ENCODE data around the gene CAPNS1.
"Not testable (repeated sequence)": the region's sequence is repeated elsewhere in the genome, so short reads cannot be mapped to it uniquely, and the experiment has no call there.

Gene CAPNS1

DNA sequence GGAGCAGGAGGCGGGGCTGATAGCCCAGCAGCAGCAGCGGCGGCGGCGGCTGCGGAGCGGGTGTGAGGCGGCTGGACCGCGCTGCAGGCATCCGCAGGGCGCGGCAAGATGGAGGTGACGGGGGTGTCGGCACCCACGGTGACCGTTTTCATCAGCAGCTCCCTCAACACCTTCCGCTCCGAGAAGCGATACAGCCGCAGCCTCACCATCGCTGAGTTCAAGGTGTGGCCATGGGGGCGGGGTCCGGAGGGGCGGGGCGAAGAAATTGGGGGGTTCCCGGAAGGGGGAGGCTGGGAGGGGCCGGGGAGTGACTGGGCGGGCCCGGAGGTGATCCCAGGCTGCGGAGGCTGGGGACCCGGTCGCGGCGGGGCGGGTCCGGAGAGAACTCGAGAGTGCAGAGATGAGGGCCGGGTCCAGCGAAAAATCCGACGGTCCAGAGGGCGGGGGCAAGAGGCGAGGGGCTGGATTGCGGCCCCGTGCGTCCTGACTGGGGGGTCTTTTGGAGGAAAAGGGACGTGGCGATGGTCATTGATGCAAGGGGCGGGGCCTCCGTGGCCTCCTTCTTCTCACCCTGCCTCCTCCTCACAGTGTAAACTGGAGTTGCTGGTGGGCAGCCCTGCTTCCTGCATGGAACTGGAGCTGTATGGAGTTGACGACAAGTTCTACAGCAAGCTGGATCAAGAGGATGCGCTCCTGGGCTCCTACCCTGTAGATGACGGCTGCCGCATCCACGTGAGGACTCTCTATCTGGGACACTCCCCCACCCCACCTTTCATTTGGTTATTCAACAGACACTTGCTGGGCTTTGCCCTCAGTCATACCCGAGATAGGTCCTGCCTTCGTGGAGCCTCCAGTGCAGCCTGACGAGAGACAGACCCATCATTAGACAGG is 24.2 kb upstream of the CAPNS1 start, which contains the start of gene TBCB:
TSS of gene TBCB (plus strand) at position 16 of the 891 bp plus-strand sequence. CDS start at position 109, 93 bp downstream.
- Histone ChIP-seq H3K36me3 (ENCODE audit: control insufficient read depth, insufficient read depth, low read length, severe bottlenecking) (peaks cover 31% of the 10 kb centered on the region), H3K4me3 (ENCODE audit: low read length) (peak within 1 kb of the TSS; percentile 85), H3K9ac (ENCODE audit: low read length) (peak within 1 kb of the TSS; percentile 91), H3K27me3 (replicated peaks; ENCODE audit: control insufficient read depth, insufficient read depth, low read length) (no peaks in the 10 kb centered on the region), H3K4me1 (ENCODE audit: control insufficient read depth, insufficient read depth, low read length) (peaks cover 15% of the 10 kb centered on the region), H3K9me3 (ENCODE audit: control insufficient read depth, low read length) (no peaks in the 10 kb centered on the region)
- no peak for DNase-seq (ENCODE audit: low read depth)

DNA sequence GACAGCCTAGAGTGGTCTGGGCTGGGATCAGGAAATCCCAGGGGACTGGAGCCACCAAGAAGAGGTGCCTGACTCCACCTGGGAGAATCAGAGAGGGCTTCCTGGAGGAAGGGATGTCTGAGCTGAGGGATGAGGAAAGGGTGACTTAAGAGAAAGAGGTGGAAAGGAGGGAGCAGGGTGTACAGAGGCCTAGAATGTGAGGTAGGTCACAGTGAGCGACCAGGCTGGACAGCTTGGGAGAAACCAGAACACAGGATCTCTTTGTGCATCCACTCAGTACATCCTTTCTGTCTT is 23.6 kb upstream of the CAPNS1 start:
- DNase-seq (ENCODE audit: low read depth) = no peak
- H3K9ac ChIP-seq (ENCODE audit: low read length) = peak overlapping the region; percentile 83
- H3K27me3 ChIP-seq (replicated peaks; ENCODE audit: control insufficient read depth, insufficient read depth, low read length) = no peaks in the 10 kb centered on the region
- H3K4me1 ChIP-seq (ENCODE audit: control insufficient read depth, insufficient read depth, low read length) = peaks cover 15% of the 10 kb centered on the region
- peak overlapping the region; percentile 85 for H3K4me3 ChIP-seq (ENCODE audit: low read length)
- peaks cover 31% of the 10 kb centered on the region for H3K36me3 ChIP-seq (ENCODE audit: control insufficient read depth, insufficient read depth, low read length, severe bottlenecking)
- no peaks in the 10 kb centered on the region for H3K9me3 ChIP-seq (ENCODE audit: control insufficient read depth, low read length)

DNA sequence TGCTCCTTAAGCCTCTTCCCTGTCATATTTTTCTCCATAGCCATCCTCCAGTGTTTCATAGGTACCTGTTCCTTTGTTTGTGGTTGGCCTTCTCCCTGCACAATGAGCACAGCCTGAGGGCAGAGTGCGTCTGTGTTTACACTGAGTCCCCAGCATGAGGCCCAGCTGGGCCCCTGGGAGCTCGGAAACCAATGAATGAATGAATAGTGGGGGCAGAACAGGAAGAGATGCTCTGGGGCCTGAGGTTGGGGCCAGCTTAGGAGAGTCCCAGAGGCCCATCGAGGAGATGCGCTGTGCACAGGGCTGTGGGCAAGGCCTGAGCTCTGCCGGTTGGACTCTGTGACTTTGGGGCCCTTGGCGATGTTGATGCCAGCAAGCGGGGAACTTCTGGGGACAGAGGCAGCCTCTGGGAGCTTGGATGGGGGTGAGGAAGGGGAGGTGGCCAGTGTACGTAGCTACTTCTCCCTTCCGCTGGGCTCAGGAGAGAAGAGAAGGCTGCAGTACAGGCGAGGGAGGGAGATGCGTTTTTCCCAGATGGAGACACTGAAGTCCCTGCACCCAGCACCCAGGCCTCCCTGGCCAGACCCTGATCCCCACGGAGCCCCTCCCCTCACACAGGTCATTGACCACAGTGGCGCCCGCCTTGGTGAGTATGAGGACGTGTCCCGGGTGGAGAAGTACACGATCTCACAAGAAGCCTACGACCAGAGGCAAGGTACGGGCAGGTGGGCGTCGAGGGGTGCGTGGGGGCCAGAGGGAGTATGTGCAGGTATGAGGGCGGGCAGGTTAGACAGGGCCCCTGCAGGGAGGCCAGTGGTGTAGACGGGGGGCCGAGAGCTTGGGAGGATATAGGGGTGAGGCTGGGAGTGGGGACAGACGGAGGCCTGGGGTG is 19.5 kb upstream of the CAPNS1 start:
- peaks cover 6% of the 10 kb centered on the region for H3K4me1 ChIP-seq (ENCODE audit: control insufficient read depth, insufficient read depth, low read length)
- peaks cover 54% of the 10 kb centered on the region for H3K36me3 ChIP-seq (ENCODE audit: control insufficient read depth, insufficient read depth, low read length, severe bottlenecking)
- H3K4me3 ChIP-seq (ENCODE audit: low read length) = no peak overlapping the region
- no peaks in the 10 kb centered on the region for H3K27me3 ChIP-seq (replicated peaks; ENCODE audit: control insufficient read depth, insufficient read depth, low read length)
- DNase-seq (ENCODE audit: low read depth) = no peak
- no peaks in the 10 kb centered on the region for H3K9me3 ChIP-seq (ENCODE audit: control insufficient read depth, low read length)
- no peak overlapping the region for H3K9ac ChIP-seq (ENCODE audit: low read length)

DNA sequence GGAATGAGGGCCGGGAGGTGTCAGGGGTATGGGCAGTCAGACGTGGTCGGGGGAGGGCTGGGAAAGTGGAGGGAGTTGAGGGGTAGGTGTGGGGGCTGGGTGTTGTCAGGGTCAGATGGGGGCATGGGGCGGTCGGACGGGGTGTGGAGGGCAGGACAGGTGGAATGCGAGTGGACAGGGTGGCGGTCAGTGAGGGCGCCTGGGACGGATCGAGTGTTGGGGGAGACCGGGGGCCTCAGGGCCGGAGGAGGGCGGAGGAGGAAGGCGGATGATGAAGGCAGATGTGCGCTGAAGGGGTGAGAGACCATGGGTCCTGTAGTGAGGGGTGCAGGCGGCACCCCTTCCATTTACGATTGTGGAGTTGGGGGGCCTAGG is 18.9 kb upstream of the CAPNS1 start:
- H3K9ac ChIP-seq (ENCODE audit: low read length) = no peak overlapping the region
- peaks cover 5% of the 10 kb centered on the region for H3K4me1 ChIP-seq (ENCODE audit: control insufficient read depth, insufficient read depth, low read length)
- no peak for DNase-seq (ENCODE audit: low read depth)
- no peaks in the 10 kb centered on the region for H3K9me3 ChIP-seq (ENCODE audit: control insufficient read depth, low read length)
- H3K4me3 ChIP-seq (ENCODE audit: low read length) = no peak overlapping the region
- peaks cover 60% of the 10 kb centered on the region for H3K36me3 ChIP-seq (ENCODE audit: control insufficient read depth, insufficient read depth, low read length, severe bottlenecking)
- H3K27me3 ChIP-seq (replicated peaks; ENCODE audit: control insufficient read depth, insufficient read depth, low read length) = no peaks in the 10 kb centered on the region

DNA sequence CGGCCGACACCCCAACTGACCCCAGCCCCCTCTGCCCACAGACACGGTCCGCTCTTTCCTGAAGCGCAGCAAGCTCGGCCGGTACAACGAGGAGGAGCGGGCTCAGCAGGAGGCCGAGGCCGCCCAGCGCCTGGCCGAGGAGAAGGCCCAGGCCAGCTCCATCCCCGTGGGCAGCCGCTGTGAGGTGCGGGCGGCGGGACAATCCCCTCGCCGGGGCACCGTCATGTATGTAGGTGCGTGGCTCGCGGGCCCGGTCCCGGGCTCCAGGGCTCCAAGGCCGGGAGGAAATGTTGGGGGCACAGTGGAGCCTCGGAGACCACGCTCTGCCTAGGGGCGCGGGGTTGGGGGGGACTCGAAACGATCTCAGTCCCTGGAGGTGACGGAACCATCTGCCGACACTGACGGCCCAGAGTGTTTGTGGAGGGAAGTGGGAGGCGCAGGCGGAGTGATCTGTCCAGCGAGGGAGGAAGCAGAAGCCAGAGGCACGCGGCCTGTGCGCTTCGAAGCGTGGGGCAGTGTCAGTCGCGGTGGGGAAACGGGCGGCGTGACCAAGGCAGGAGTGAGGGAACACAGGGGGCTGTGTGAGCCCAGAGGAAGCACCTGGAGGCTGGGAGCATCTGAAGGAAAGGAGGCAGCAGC is 18.3 kb upstream of the CAPNS1 start:
- H3K9me3 ChIP-seq (ENCODE audit: control insufficient read depth, low read length) = no peaks in the 10 kb centered on the region
- no peaks in the 10 kb centered on the region for H3K27me3 ChIP-seq (replicated peaks; ENCODE audit: control insufficient read depth, insufficient read depth, low read length)
- DNase-seq (ENCODE audit: low read depth) = no peak
- no peak overlapping the region for H3K4me3 ChIP-seq (ENCODE audit: low read length)
- H3K36me3 ChIP-seq (ENCODE audit: control insufficient read depth, insufficient read depth, low read length, severe bottlenecking) = peaks cover 62% of the 10 kb centered on the region
- no peaks in the 10 kb centered on the region for H3K4me1 ChIP-seq (ENCODE audit: control insufficient read depth, insufficient read depth, low read length)
- H3K9ac ChIP-seq (ENCODE audit: low read length) = no peak overlapping the region

DNA sequence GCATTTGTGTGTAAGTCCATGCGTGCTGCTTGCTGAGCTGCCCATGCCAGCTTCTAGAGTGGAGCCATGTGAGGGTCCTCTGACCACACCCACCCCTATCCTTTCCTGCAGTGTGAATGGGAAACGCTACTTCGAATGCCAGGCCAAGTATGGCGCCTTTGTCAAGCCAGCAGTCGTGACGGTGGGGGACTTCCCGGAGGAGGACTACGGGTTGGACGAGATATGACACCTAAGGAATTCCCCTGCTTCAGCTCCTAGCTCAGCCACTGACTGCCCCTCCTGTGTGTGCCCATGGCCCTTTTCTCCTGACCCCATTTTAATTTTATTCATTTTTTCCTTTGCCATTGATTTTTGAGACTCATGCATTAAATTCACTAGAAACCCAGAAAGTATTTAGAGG is 14.3 kb upstream of the CAPNS1 start:
- H3K27me3 ChIP-seq (replicated peaks; ENCODE audit: control insufficient read depth, insufficient read depth, low read length) = no peaks in the 10 kb centered on the region
- peaks cover 11% of the 10 kb centered on the region for H3K4me1 ChIP-seq (ENCODE audit: control insufficient read depth, insufficient read depth, low read length)
- H3K36me3 ChIP-seq (ENCODE audit: control insufficient read depth, insufficient read depth, low read length, severe bottlenecking) = peaks cover 41% of the 10 kb centered on the region
- DNase-seq (ENCODE audit: low read depth) = no peak
- H3K4me3 ChIP-seq (ENCODE audit: low read length) = no peak overlapping the region
- H3K9me3 ChIP-seq (ENCODE audit: control insufficient read depth, low read length) = no peaks in the 10 kb centered on the region
- H3K9ac ChIP-seq (ENCODE audit: low read length) = no peak overlapping the region

DNA sequence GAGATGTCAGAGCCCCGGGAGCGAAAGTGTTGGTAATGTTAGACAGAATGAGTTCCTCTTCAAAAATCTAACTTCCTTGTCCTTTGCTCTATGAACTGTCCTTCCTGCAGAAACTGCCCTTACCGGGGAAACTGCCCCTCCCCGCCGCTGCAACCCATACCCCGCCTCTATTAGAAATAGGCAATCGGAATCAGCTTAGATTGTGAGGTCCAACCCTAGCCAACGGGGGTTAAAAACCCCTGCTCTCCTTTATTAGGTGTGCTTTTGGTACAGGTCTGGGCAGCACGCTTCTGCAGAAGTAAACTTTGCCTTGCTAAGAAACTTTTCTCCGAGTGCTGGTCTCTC is 11.5 kb upstream of the CAPNS1 start:
- Histone ChIP-seq H3K9me3 (ENCODE audit: control insufficient read depth, low read length) (no peaks in the 10 kb centered on the region), H3K36me3 (ENCODE audit: control insufficient read depth, insufficient read depth, low read length, severe bottlenecking) (peaks cover 22% of the 10 kb centered on the region), H3K4me1 (ENCODE audit: control insufficient read depth, insufficient read depth, low read length) (peaks cover 11% of the 10 kb centered on the region), H3K9ac (ENCODE audit: low read length) (peak overlapping the region; percentile 91), H3K27me3 (replicated peaks; ENCODE audit: control insufficient read depth, insufficient read depth, low read length) (no peaks in the 10 kb centered on the region), H3K4me3 (ENCODE audit: low read length) (peak overlapping the region; percentile 82)
- DNase-seq (ENCODE audit: low read depth) = no peak

DNA sequence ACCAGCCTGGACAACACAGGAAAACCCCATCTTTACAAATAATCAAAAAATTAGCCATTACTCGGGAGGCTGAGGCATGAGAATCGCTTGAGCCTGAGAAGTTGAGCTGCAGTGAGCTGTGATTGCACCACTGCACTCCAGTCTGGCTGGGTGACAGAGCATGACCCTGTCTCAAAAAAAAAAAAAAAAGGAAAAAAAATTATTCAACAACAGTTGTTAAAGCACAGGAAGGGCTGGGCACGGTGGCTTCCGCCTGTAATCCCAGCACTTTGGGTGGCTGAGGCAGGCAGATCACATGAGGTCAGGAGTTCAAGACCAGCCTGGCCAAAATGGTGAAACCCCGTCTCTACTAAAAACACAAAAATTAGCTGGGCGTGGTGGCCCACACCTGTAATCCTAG is 8.6 kb upstream of the CAPNS1 start:
- not testable (repeated sequence) for H3K27me3 ChIP-seq (replicated peaks; ENCODE audit: control insufficient read depth, insufficient read depth, low read length); H3K9ac ChIP-seq (ENCODE audit: low read length); H3K9me3 ChIP-seq (ENCODE audit: control insufficient read depth, low read length); DNase-seq (ENCODE audit: low read depth); H3K4me3 ChIP-seq (ENCODE audit: low read length); H3K36me3 ChIP-seq (ENCODE audit: control insufficient read depth, insufficient read depth, low read length, severe bottlenecking)
- peaks cover 11% of the 10 kb centered on the region for H3K4me1 ChIP-seq (ENCODE audit: control insufficient read depth, insufficient read depth, low read length)

DNA sequence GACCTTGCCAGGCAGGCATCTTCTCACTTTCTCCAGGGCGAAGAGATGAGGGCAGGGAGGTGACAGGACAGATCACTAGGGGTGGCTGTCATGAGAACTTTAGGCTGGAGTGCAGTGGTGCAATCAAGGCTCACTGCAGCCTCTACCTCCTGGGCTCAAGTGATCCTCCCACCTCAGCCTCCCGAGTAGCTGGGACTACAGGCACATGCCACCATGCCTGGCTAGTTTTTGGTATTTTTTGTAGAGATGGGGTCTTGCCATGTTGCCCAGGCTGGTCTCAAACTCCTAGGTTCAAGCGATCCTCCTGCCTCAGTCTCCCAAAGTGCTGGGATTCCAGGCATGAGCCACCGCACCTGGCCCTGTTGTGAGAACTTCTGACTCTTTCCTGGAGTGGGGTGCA is 5.0 kb upstream of the CAPNS1 start:
- not testable (repeated sequence) for H3K36me3 ChIP-seq (ENCODE audit: control insufficient read depth, insufficient read depth, low read length, severe bottlenecking); H3K27me3 ChIP-seq (replicated peaks; ENCODE audit: control insufficient read depth, insufficient read depth, low read length); DNase-seq (ENCODE audit: low read depth); H3K9ac ChIP-seq (ENCODE audit: low read length); H3K4me3 ChIP-seq (ENCODE audit: low read length); H3K9me3 ChIP-seq (ENCODE audit: control insufficient read depth, low read length)
- H3K4me1 ChIP-seq (ENCODE audit: control insufficient read depth, insufficient read depth, low read length) = peaks cover 13% of the 10 kb centered on the region

DNA sequence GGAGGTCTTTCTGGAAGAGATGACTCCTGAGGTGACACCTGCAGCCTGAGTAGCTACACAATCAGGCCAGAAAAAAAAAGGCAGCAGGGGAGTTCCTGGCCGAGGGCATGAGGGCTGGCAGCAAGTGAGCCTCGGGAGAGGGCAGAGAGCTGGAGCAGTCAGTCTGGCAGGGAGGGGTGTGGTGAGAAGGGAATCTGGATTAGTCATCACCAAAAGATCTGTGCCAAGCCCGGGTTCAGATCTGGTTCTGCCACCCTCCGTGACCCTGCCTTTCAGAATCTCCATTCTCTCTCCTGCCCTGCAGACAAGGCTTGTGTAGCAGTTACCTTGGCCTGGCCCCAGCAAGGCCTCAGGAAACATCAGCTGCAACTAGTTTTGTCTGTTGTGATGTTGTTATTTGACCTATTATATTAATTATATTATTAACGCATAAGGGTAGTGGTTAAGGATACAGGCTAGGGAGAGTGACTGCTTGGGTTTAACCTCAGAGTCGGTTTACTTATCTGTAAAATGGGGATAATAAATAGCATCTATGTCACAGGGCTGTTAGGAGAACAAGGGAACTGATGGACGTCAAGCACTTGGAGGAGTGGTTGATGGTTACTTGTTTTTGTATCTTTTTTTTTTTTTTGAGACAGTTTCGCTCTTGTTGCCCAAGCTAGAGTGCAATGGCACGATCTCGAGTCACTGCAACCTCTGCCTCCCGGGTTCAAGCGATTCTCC is 2.7 kb upstream of the CAPNS1 start:
- peak; percentile 83 for DNase-seq (ENCODE audit: low read depth)
- Histone ChIP-seq H3K9ac (ENCODE audit: low read length) (no peak overlapping the region), H3K4me3 (ENCODE audit: low read length) (no peak overlapping the region), H3K36me3 (ENCODE audit: control insufficient read depth, insufficient read depth, low read length, severe bottlenecking) (no peaks in the 10 kb centered on the region), H3K27me3 (replicated peaks; ENCODE audit: control insufficient read depth, insufficient read depth, low read length) (no peaks in the 10 kb centered on the region), H3K4me1 (ENCODE audit: control insufficient read depth, insufficient read depth, low read length) (peaks cover 20% of the 10 kb centered on the region), H3K9me3 (ENCODE audit: control insufficient read depth, low read length) (no peaks in the 10 kb centered on the region)

DNA sequence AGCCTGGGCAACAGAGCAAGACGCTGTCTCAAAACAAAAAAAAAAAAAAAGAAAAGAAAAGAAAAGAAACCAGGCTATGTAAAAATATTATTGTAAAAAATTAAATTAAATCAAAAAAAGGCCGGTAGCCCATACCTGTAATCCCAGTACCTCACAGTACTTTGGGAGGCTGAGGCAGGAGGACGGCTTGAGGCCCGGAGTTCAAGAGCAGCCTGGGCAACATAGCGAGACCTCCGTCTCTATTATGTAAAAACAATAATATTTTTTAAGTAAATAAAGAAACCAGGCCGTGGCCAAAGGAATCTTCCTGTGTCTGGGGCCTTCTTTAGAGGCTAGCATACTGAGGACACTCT is 770 bp upstream of the CAPNS1 start:
- H3K9ac ChIP-seq (ENCODE audit: low read length) = peak overlapping the region; percentile 100
- H3K4me3 ChIP-seq (ENCODE audit: low read length) = peak overlapping the region; percentile 98
- peaks cover 20% of the 10 kb centered on the region for H3K4me1 ChIP-seq (ENCODE audit: control insufficient read depth, insufficient read depth, low read length)
- H3K9me3 ChIP-seq (ENCODE audit: control insufficient read depth, low read length) = no peaks in the 10 kb centered on the region
- DNase-seq (ENCODE audit: low read depth) = no peak
- no peaks in the 10 kb centered on the region for H3K27me3 ChIP-seq (replicated peaks; ENCODE audit: control insufficient read depth, insufficient read depth, low read length)
- peaks cover 12% of the 10 kb centered on the region for H3K36me3 ChIP-seq (ENCODE audit: control insufficient read depth, insufficient read depth, low read length, severe bottlenecking)
